Endothelial cell of umbilical vein (primary cell): Measurements from ENCODE around the gene LTBP2. TPM values are rescaled to one million over a fixed set of nuclear protein-coding genes. Genes with fewer than 3 reads are reported as not detected.
A peak's percentile ranks its signal among the peaks of the same experiment; 100 is the strongest.

Experiments used
- BruUV-seq: library from RNA; stranded (reverse); fragments of 400-500 nt; replicated peaks from 2 replicates; lab custom pipeline; 2021; lab: Mats Ljungman, UMichigan
- CTCF ChIA-PET: fragments of 300-600, 350-600 bp; sonication (Branson Sonifier 250); formaldehyde crosslinking; loops from one replicate; lab custom pipeline; 2021; ENCODE audit warnings: antibody characterized with exemption, inconsistent platforms; lab: Charles Lee
- POLR2A ChIA-PET: fragments of 300-600, 350-600 bp; sonication (Branson Sonifier 250); formaldehyde crosslinking; loops from one replicate; lab custom pipeline; 2021; ENCODE audit warnings: antibody characterized with exemption, inconsistent platforms; lab: Charles Lee
- DNase-seq: peaks from one replicate; pipeline ENCODE4 v3.0.0-alpha.2; 2011; ENCODE audit warnings: low read depth, low spot score
- FAIRE-seq: peaks from 2 replicates; lab custom pipeline; 2011; peaks lifted over from hg19 to GRCh38; lab: Jason Lieb, UNC
- H2AFZ ChIP-seq: 2 replicates; pipeline ENCODE4 v1.6.0; 2012; ENCODE audit warnings: low read depth, low read length, control low read depth, inconsistent platforms
- H3K27ac ChIP-seq: 2 replicates; pipeline ENCODE4 v1.5.1; 2011; ENCODE audit warnings: low read depth, mild to moderate bottlenecking, control low read depth, low read length, moderate library complexity; ENCODE audit not compliant: insufficient read depth
- H3K27me3 ChIP-seq, 2 experiments: 2 replicates each; pipeline versions ENCODE4 v1.6.0 to v1.6.1; 2011; ENCODE audit warnings: low read length in 2 of 2, mixed read lengths in 1 of 2; ENCODE audit not compliant: control insufficient read depth in 2 of 2, insufficient read depth in 2 of 2
- H3K36me3 ChIP-seq, 2 experiments: 2 replicates in 1 of 2; 3 replicates in 1 of 2; pipeline ENCODE4 v1.5.1; 2011; ENCODE audit warnings: low read length in 2 of 2, mild to moderate bottlenecking in 1 of 2, moderate library complexity in 1 of 2; ENCODE audit not compliant: control insufficient read depth in 2 of 2, insufficient read depth in 2 of 2; ENCODE audit errors: extremely low read depth in 1 of 2
- H3K4me1 ChIP-seq: 3 replicates; pipeline ENCODE4 v1.5.1; 2011; ENCODE audit warnings: mild to moderate bottlenecking, low read length; ENCODE audit not compliant: control insufficient read depth, insufficient read depth; ENCODE audit errors: extremely low read depth
- H3K4me2 ChIP-seq: 2 replicates; pipeline ENCODE4 v1.6.1; 2011; ENCODE audit warnings: low read length, control low read depth, mixed read lengths; ENCODE audit not compliant: insufficient read depth
- H3K4me3 ChIP-seq, 3 experiments: fragments of 200-600 bp in 1 of 3; sonication (generic), shearing (Covaris generic) in 1 of 3; replicated peaks in 1 of 3; 2 replicates each; pipeline ENCODE4 v1.5.1; 2011 to 2016; ENCODE audit warnings: control low read depth in 3 of 3, low read length in 3 of 3, mild to moderate bottlenecking in 2 of 3, inconsistent platforms in 1 of 3, low read depth in 1 of 3, moderate library complexity in 1 of 3; ENCODE audit not compliant: insufficient read depth in 1 of 3
- H3K79me2 ChIP-seq: 2 replicates; pipeline ENCODE4 v1.6.0; 2012; ENCODE audit warnings: low read length, inconsistent platforms; ENCODE audit not compliant: control insufficient read depth, insufficient read depth
- H3K9ac ChIP-seq: replicated peaks from 2 replicates; pipeline ENCODE3; 2011; ENCODE audit warnings: low read length, control low read depth; ENCODE audit not compliant: insufficient read depth; ENCODE audit errors: extremely low read depth
- H3K9me1 ChIP-seq: replicated peaks from 3 replicates; pipeline ENCODE4 v1.6.0; 2011; ENCODE audit warnings: mild to moderate bottlenecking, low read length; ENCODE audit not compliant: control insufficient read depth, insufficient read depth; ENCODE audit errors: extremely low read depth
- H3K9me3 ChIP-seq: replicated peaks from 2 replicates; pipeline ENCODE4 v1.5.1; 2012; ENCODE audit warnings: low read length, inconsistent platforms; ENCODE audit not compliant: control insufficient read depth, insufficient read depth
- H4K20me1 ChIP-seq: replicated peaks from 2 replicates; pipeline ENCODE3; 2011; ENCODE audit warnings: mild to moderate bottlenecking, low read length; ENCODE audit not compliant: control insufficient read depth, insufficient read depth; ENCODE audit errors: extremely low read depth
- CTCF ChIP-seq, 2 donors: IDR thresholded peaks; 1 replicate in 1 of 2; 2 replicates in 1 of 2; pipeline ENCODE4 v1.5.1; 2011; ENCODE audit warnings: low read length in 2 of 2, mild to moderate bottlenecking in 2 of 2, moderate library complexity in 2 of 2, control low read depth in 1 of 2, inconsistent platforms in 1 of 2, low read depth in 1 of 2; ENCODE audit not compliant: insufficient read depth in 1 of 2; ENCODE audit errors: extremely low read depth in 1 of 2
- FOS ChIP-seq: IDR thresholded peaks from 2 replicates; pipeline ENCODE4 v1.6.1; 2011; ENCODE audit warnings: mild to moderate bottlenecking, low read length, moderate library complexity, borderline replicate concordance; ENCODE audit not compliant: insufficient read depth
- GATA2 ChIP-seq: IDR thresholded peaks from 2 replicates; pipeline ENCODE4 v1.7.0; 2011; ENCODE audit warnings: low read depth, mild to moderate bottlenecking, moderate library complexity, mixed read lengths, low read length; ENCODE audit not compliant: insufficient read length, insufficient read depth
- JUN ChIP-seq: IDR thresholded peaks from 2 replicates; pipeline ENCODE4 v1.6.1; 2011; ENCODE audit warnings: borderline replicate concordance, low read depth; ENCODE audit not compliant: insufficient read length, insufficient read depth
- MAX ChIP-seq: IDR thresholded peaks from 2 replicates; pipeline ENCODE4 v1.6.1; 2011; ENCODE audit not compliant: insufficient read depth, insufficient read length
- MYC ChIP-seq: IDR thresholded peaks from one replicate; pipeline ENCODE4 v1.6.1; 2011; ENCODE audit warnings: mild to moderate bottlenecking, low read depth, low read length
- POLR2A ChIP-seq: IDR thresholded peaks from 2 replicates; pipeline ENCODE4 v1.6.1; 2012; ENCODE audit warnings: low read depth, mild to moderate bottlenecking, control low read depth, low read length
- POLR2AphosphoS5 ChIP-seq: IDR thresholded peaks from 2 replicates; pipeline ENCODE4 v1.6.1; 2012; ENCODE audit warnings: low read depth, mild to moderate bottlenecking, control low read depth, low read length, moderate library complexity; ENCODE audit not compliant: insufficient read depth
- dilution Hi-C: fragments of 300-500 bp; cut with MboI; formaldehyde crosslinking; loops from one replicate; pipeline ENCODE4 v1.15.0; 2019; ENCODE audit warnings: low sequenced_read_pairs; ENCODE audit not compliant: extremely low pct_ligation_motif_present
- intact Hi-C: fragments of 100-400 bp; cut with micrococcal nuclease; formaldehyde crosslinking; loops from one replicate; pipeline ENCODE4 v1.10.0; 2022
- polyA plus RNA-seq, 4 experiments: library from polyadenylated mRNA; depleted of rRNA in 3 of 4; stranded (reverse) in 3 of 4; unstranded in 1 of 4; fragments of >200 nt; gene quantifications; 2 replicates each; pipeline versions ENCODE4 v1.2.1 to v1.2.3, GENCODE V29; 2011 to 2012; ENCODE audit warnings: missing spikeins in 1 of 4
- total RNA-seq: library from RNA; stranded (reverse); gene quantifications from 2 replicates; pipeline ENCODE4 v1.2.3, GENCODE V29; 2021

LTBP2 gene
- total and polyA plus RNA-seq, 2 donors (not counting 3 experiments of a cell fraction or from before 2014, with no cell fraction given): 209 to 268 TPM

DNA sequence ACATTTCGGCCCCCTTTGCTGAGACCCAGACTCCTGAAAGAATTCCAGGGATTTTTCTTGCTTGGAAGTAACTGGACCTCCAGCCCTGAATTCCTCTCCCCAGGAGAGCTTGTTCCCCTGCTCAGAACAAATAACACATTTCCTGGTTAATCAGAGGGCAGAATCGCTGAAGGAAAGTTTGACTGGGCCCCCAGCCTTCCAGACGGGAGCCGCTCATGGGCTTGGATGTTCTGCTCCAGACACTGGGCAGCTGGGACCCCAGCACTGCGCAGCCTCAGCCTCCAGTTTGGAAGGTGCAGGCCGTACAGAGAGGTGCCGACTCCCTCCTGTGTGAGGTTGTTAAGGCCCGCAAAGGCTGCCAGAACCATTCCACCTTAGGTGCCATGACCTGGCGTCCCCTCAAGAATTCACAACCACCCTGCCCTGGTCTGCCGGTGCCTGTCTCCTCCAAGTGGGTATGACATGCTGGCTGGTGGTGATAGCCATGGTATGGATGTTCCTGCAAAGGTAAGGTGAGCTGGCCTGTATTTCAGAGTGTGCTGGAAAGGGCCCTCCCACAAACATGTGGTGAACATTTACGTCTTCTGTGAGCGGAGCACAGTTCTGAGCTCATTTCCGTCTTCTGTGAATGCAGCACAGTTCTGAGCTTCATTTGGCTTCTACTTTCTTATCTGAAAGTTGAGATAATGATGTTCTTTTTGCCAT is 5.1 kb upstream of the LTBP2 start:
- no peak for TF ChIP-seq POLR2AphosphoS5
- TF ChIP-seq CTCF (IDR thresholded peaks at IDR 0.05; ENCODE audit: extremely low read depth in 1 of 2, insufficient read depth in 1 of 2, low read depth in 1 of 2, low read length in 2 of 2): no peak
- no peak for TF ChIP-seq JUN
- TF ChIP-seq MYC: no peak
- no peak for TF ChIP-seq GATA2
- TF ChIP-seq FOS: no peak
- TF ChIP-seq POLR2A: peak; percentile 64
- peak; percentile 21 for TF ChIP-seq MAX
- H3K9me3 ChIP-seq: no peaks in the 10 kb centered on the region
- no peak for FAIRE-seq
- H3K4me2 ChIP-seq: peak overlapping the region; percentile 73
- no peaks in the 10 kb centered on the region for H3K36me3 ChIP-seq
- DNase-seq: peak; percentile 64
- CTCF ChIA-PET: interaction anchor here (0.9 to 7.8 kb wide), 9 partner anchors 8 to 187 kb away, joined by 3 to 74 read pairs (median 9); no protein-coding TSS in a partner anchor
- H3K27me3 ChIP-seq: no peaks in the 10 kb centered on the region
- H3K4me1 ChIP-seq: peaks cover 87% of the 10 kb centered on the region
- dilution Hi-C loops: no loop called here
- H3K9ac ChIP-seq: peak overlapping the region; percentile 86
- no peak overlapping the region for H2AFZ ChIP-seq
- no peaks in the 10 kb centered on the region for H3K9me1 ChIP-seq
- intact Hi-C loops: loop anchor here (5.0 kb wide), 1 partner anchor 370 kb away; no protein-coding TSS in a partner anchor
- peaks cover 30% of the 10 kb centered on the region for H3K79me2 ChIP-seq
- no peaks in the 10 kb centered on the region for H4K20me1 ChIP-seq
- POLR2A ChIA-PET: interaction anchor here (1.2 to 1.6 kb wide), 2 partner anchors 17 to 31 kb away, joined by 3 to 4 read pairs; no protein-coding TSS in a partner anchor
- H3K4me3 ChIP-seq: no peak overlapping the region
- TSS peak; percentile 16 for BruUV-seq
- peak overlapping the region; percentile 98 for H3K27ac ChIP-seq
